IMR-90 (cell line): ENCODE results near the gene ACADS. TPM values are rescaled to one million over a fixed set of nuclear protein-coding genes. Genes with fewer than 3 reads are reported as not detected.

Source experiments
- ATAC-seq: fragments of 200-7000 bp; cut with Tn5 transposase; 2 replicates; pipeline ENCODE4 v1.9.1; 2020; ENCODE audit warnings: low read depth, mild to moderate bottlenecking, moderate library complexity
- BruUV-seq: library from RNA; stranded (reverse); fragments of 400-500 nt; replicated peaks from 2 replicates; lab custom pipeline; 2021; lab: Mats Ljungman, UMichigan
- CTCF ChIA-PET: fragments of 300-600 bp; formaldehyde crosslinking; extraction: SDS; loops from one replicate; lab custom pipeline; 2021; ENCODE audit warnings: antibody characterized with exemption; lab: Yijun Ruan, JAX
- POLR2A ChIA-PET: fragments of 300-600 bp; sonication (Branson Sonifier 250); formaldehyde crosslinking; loops from one replicate; lab custom pipeline; 2022; ENCODE audit warnings: antibody characterized with exemption; ENCODE audit not compliant: unreplicated experiment; lab: Charles Lee
- DNase-seq: peaks from one replicate; pipeline ENCODE4 v3.0.0; 2013
- H2AFZ ChIP-seq: replicated peaks from 2 replicates; pipeline ENCODE3; 2013; ENCODE audit warnings: low read length, mild to moderate bottlenecking; ENCODE audit not compliant: poor library complexity
- H2AK5ac ChIP-seq: 2 replicates; pipeline ENCODE4 v1.6.1; 2013; ENCODE audit warnings: low read depth, low read length, inconsistent platforms
- H2AK9ac ChIP-seq: replicated peaks from 2 replicates; pipeline ENCODE3; 2013; ENCODE audit warnings: mild to moderate bottlenecking, low read depth, low read length, moderate library complexity; ENCODE audit not compliant: poor library complexity
- H2BK120ac ChIP-seq: 2 replicates; pipeline ENCODE4 v1.6.1; 2013; ENCODE audit warnings: low read depth, low read length, inconsistent platforms
- H2BK15ac ChIP-seq: 3 replicates; pipeline ENCODE4 v1.6.1; 2013; ENCODE audit warnings: low read depth, low read length, inconsistent platforms
- H2BK20ac ChIP-seq: 2 replicates; pipeline ENCODE4 v1.6.1; 2013; ENCODE audit warnings: low read depth, mild to moderate bottlenecking, inconsistent platforms, low read length, moderate library complexity
- H2BK5ac ChIP-seq: 2 replicates; pipeline ENCODE4 v1.6.1; 2013; ENCODE audit warnings: mild to moderate bottlenecking, low read depth, low read length, inconsistent platforms; ENCODE audit not compliant: poor library complexity, severe bottlenecking
- H3K14ac ChIP-seq: replicated peaks from 2 replicates; pipeline ENCODE4 v1.6.1; 2013; ENCODE audit warnings: low read depth, low read length, inconsistent platforms
- H3K18ac ChIP-seq: 2 replicates; pipeline ENCODE4 v1.6.1; 2013; ENCODE audit warnings: low read depth, low read length, control low read depth
- H3K23ac ChIP-seq: 2 replicates; pipeline ENCODE4 v1.6.1; 2013; ENCODE audit warnings: low read depth, low read length, inconsistent platforms
- H3K27ac ChIP-seq: 2 replicates; pipeline ENCODE4 v1.5.1; 2013; ENCODE audit warnings: mild to moderate bottlenecking, control low read depth, low read length; ENCODE audit not compliant: insufficient read depth
- H3K27me3 ChIP-seq: 2 replicates; pipeline ENCODE4 v1.6.1; 2013; ENCODE audit warnings: low read length; ENCODE audit not compliant: control insufficient read depth, insufficient read depth
- H3K36me3 ChIP-seq: 2 replicates; pipeline ENCODE4 v1.6.1; 2013; ENCODE audit warnings: low read length, mixed read lengths; ENCODE audit not compliant: control insufficient read depth, insufficient read depth
- H3K4ac ChIP-seq: 2 replicates; pipeline ENCODE4 v1.6.1; 2013; ENCODE audit warnings: low read depth, low read length, inconsistent platforms
- H3K4me1 ChIP-seq: 2 replicates; pipeline ENCODE4 v1.6.1; 2013; ENCODE audit warnings: low read length, mixed read lengths; ENCODE audit not compliant: control insufficient read depth, insufficient read depth
- H3K4me2 ChIP-seq: 2 replicates; pipeline ENCODE4 v1.6.1; 2013; ENCODE audit warnings: low read depth, mild to moderate bottlenecking, control low read depth, low read length, moderate library complexity
- H3K4me3 ChIP-seq: 2 replicates; pipeline ENCODE4 v1.5.1; 2013; ENCODE audit warnings: low read depth, mild to moderate bottlenecking, control low read depth, low read length, moderate library complexity; ENCODE audit not compliant: insufficient read depth
- H3K56ac ChIP-seq: 2 replicates; pipeline ENCODE4 v1.6.1; 2013; ENCODE audit warnings: low read length, inconsistent platforms; ENCODE audit not compliant: insufficient read depth; ENCODE audit errors: extremely low read depth
- H3K79me1 ChIP-seq, 2 experiments: 2 replicates each; pipeline ENCODE4 v1.6.1; 2013; ENCODE audit warnings: low read length in 2 of 2, inconsistent platforms in 1 of 2, low read depth in 1 of 2
- H3K9ac ChIP-seq: 2 replicates; pipeline ENCODE4 v1.6.1; 2013; ENCODE audit warnings: low read depth, low read length, control low read depth
- H3K9me1 ChIP-seq: 2 replicates; pipeline ENCODE4 v1.6.1; 2013; ENCODE audit warnings: low read length, inconsistent platforms; ENCODE audit not compliant: insufficient read depth
- H3K9me3 ChIP-seq: 2 replicates; pipeline ENCODE4 v1.6.1; 2013; ENCODE audit warnings: low read length; ENCODE audit not compliant: control insufficient read depth, insufficient read depth
- H4K20me1 ChIP-seq: 2 replicates; pipeline ENCODE4 v1.6.1; 2013; ENCODE audit warnings: low read length, inconsistent platforms; ENCODE audit not compliant: insufficient read depth
- H4K5ac ChIP-seq: 2 replicates; pipeline ENCODE4 v1.6.1; 2013; ENCODE audit warnings: mild to moderate bottlenecking, low read depth, low read length, control low read depth
- H4K8ac ChIP-seq, 2 experiments: 2 replicates each; pipeline ENCODE4 v1.6.1; 2013; ENCODE audit warnings: low read depth in 2 of 2, low read length in 2 of 2, control low read depth in 1 of 2, inconsistent platforms in 1 of 2
- H4K91ac ChIP-seq: 2 replicates; pipeline ENCODE4 v1.6.1; 2013; ENCODE audit warnings: low read depth, low read length, inconsistent platforms; ENCODE audit not compliant: insufficient read depth
- BHLHE40 ChIP-seq: fragments of 150-350 bp; IDR thresholded peaks from 2 replicates; pipeline ENCODE4 v1.6.1; 2016; ENCODE audit warnings: mild to moderate bottlenecking, low read depth, low read length
- MAFK ChIP-seq: IDR thresholded peaks from 2 replicates; pipeline ENCODE4 v1.6.1; 2012; ENCODE audit warnings: low read depth, low read length, improper control_type of control experiment
- MXI1 ChIP-seq: IDR thresholded peaks from 2 replicates; pipeline ENCODE4 v1.6.1; 2012; ENCODE audit warnings: low read depth, mild to moderate bottlenecking, low read length, moderate library complexity, borderline replicate concordance
- WGBS, 2 experiments: methylation state at CpG; one replicate each; pipeline versions ENCODE4 v1.1.5 to v1.1.7; 2013; ENCODE audit warnings: missing lambda C conversion rate in 2 of 2; ENCODE audit not compliant: insufficient read length in 1 of 2; ENCODE audit errors: extremely low coverage in 2 of 2; 5-methylcytosine and 5-hydroxymethylcytosine counted together
- dilution Hi-C: fragments of 300-500 bp; cut with HindIII; formaldehyde crosslinking; loops from one replicate; pipeline ENCODE4 v1.14.3; 2018; ENCODE audit warnings: low sequenced_read_pairs; ENCODE audit not compliant: unreplicated experiment
- in situ Hi-C: fragments of 300-500 bp; cut with MboI; formaldehyde crosslinking; loops from 3 replicates; pipeline ENCODE4 v1.14.3; 2019; ENCODE audit warnings: low sequenced_read_pairs, inconsistent platforms, mixed read lengths
- intact Hi-C: fragments of 100-400 bp; cut with micrococcal nuclease; formaldehyde crosslinking; loops from 2 replicates; pipeline ENCODE4 v1.10.0; 2022
- polyA plus RNA-seq, 3 experiments: library from polyadenylated mRNA; depleted of rRNA; stranded (reverse); fragments of >200 nt; gene quantifications; 2 replicates each; pipeline ENCODE4 v1.2.3, GENCODE V29; 2012; ENCODE audit warnings: low replicate concordance in 1 of 3
- total RNA-seq: library from RNA; depleted of rRNA; stranded (reverse); fragments of >200 nt; gene quantifications from 2 replicates; pipeline ENCODE4 v1.2.3, GENCODE V29; 2012

ACADS gene
- total and polyA plus RNA-seq, 2 of the 4 experiments (the other 2 are of a cell fraction), result 2.9 to 5.5 TPM

- ChIA-PET CTCF (no interaction called here), POLR2A (no interaction called here)
- no peak overlapping the region for H2BK15ac ChIP-seq
- H3K27ac ChIP-seq, result no peak overlapping the region
- no peak overlapping the region for H2AK5ac ChIP-seq
- no peaks in the 10 kb centered on the region for H3K9me3 ChIP-seq
- H4K5ac ChIP-seq, result no peak overlapping the region
- H3K23ac ChIP-seq, result no peak overlapping the region
- TF ChIP-seq MXI1 (no peak), MAFK (no peak), BHLHE40 (no peak)
- no peak overlapping the region for H3K4me3 ChIP-seq
- peaks cover 7% of the 10 kb centered on the region for H3K4me1 ChIP-seq
- DNase-seq, result no peak
- H3K56ac ChIP-seq, result no peak overlapping the region
- no peak overlapping the region for H2BK120ac ChIP-seq
- H3K27me3 ChIP-seq, result no peaks in the 10 kb centered on the region
- H3K4ac ChIP-seq, result no peak overlapping the region
- no peak overlapping the region for H2AK9ac ChIP-seq
- in situ Hi-C loops (no loop called here), dilution Hi-C loops (no loop called here), intact Hi-C loops (no loop called here)
- no peak overlapping the region for H3K14ac ChIP-seq
- WGBS, 2 experiments, result 89% methylated on average over 1 of the region's 4 CpGs; no CpG with 5 or more reads in 1 of the 2 experiments
- no peak overlapping the region for H4K91ac ChIP-seq
- H2BK20ac ChIP-seq, result no peak overlapping the region
- no peak overlapping the region for H3K9ac ChIP-seq
- H3K9me1 ChIP-seq, result peaks cover 32% of the 10 kb centered on the region
- H2BK5ac ChIP-seq, result no peak overlapping the region
- no peak overlapping the region for H3K18ac ChIP-seq
- H3K79me1 ChIP-seq, result peaks cover 36 to 72% of the 10 kb centered on the region in 2 experiments
- peaks cover 66% of the 10 kb centered on the region for H4K20me1 ChIP-seq
- BruUV-seq, result no TSS peak
- H3K4me2 ChIP-seq, result no peak overlapping the region
- no peak overlapping the region for H2AFZ ChIP-seq
- no peak for ATAC-seq
- H4K8ac ChIP-seq, result no peak overlapping the region
- H3K36me3 ChIP-seq, result peaks cover 32% of the 10 kb centered on the region
Measured at GRCh38 chr12:120693848-120694247, 31.8 kb upstream of the ACADS start.
